IMR-90 (cell line): Measurements from ENCODE around the gene TNFRSF18. TPM values are rescaled to one million over a fixed set of nuclear protein-coding genes. Genes with fewer than 3 reads are reported as not detected.

Experiments used
- ATAC-seq: fragments of 200-7000 bp; cut with Tn5 transposase; 2 replicates; pipeline ENCODE4 v1.9.1; 2020; ENCODE audit warnings: low read depth, mild to moderate bottlenecking, moderate library complexity
- BruUV-seq: library from RNA; stranded (reverse); fragments of 400-500 nt; replicated peaks from 2 replicates; lab custom pipeline; 2021; lab: Mats Ljungman, UMichigan
- CTCF ChIA-PET: fragments of 300-600 bp; formaldehyde crosslinking; extraction: SDS; loops from one replicate; lab custom pipeline; 2021; ENCODE audit warnings: antibody characterized with exemption; lab: Yijun Ruan, JAX
- POLR2A ChIA-PET: fragments of 300-600 bp; sonication (Branson Sonifier 250); formaldehyde crosslinking; loops from one replicate; lab custom pipeline; 2022; ENCODE audit warnings: antibody characterized with exemption; ENCODE audit not compliant: unreplicated experiment; lab: Charles Lee
- DNase-seq: peaks from one replicate; pipeline ENCODE4 v3.0.0; 2013
- H2AFZ ChIP-seq: replicated peaks from 2 replicates; pipeline ENCODE3; 2013; ENCODE audit warnings: low read length, mild to moderate bottlenecking; ENCODE audit not compliant: poor library complexity
- H2AK5ac ChIP-seq: 2 replicates; pipeline ENCODE4 v1.6.1; 2013; ENCODE audit warnings: low read depth, low read length, inconsistent platforms
- H2AK9ac ChIP-seq: replicated peaks from 2 replicates; pipeline ENCODE3; 2013; ENCODE audit warnings: mild to moderate bottlenecking, low read depth, low read length, moderate library complexity; ENCODE audit not compliant: poor library complexity
- H2BK120ac ChIP-seq: 2 replicates; pipeline ENCODE4 v1.6.1; 2013; ENCODE audit warnings: low read depth, low read length, inconsistent platforms
- H2BK15ac ChIP-seq: 3 replicates; pipeline ENCODE4 v1.6.1; 2013; ENCODE audit warnings: low read depth, low read length, inconsistent platforms
- H2BK20ac ChIP-seq: 2 replicates; pipeline ENCODE4 v1.6.1; 2013; ENCODE audit warnings: low read depth, mild to moderate bottlenecking, inconsistent platforms, low read length, moderate library complexity
- H2BK5ac ChIP-seq: 2 replicates; pipeline ENCODE4 v1.6.1; 2013; ENCODE audit warnings: mild to moderate bottlenecking, low read depth, low read length, inconsistent platforms; ENCODE audit not compliant: poor library complexity, severe bottlenecking
- H3K14ac ChIP-seq: replicated peaks from 2 replicates; pipeline ENCODE4 v1.6.1; 2013; ENCODE audit warnings: low read depth, low read length, inconsistent platforms
- H3K18ac ChIP-seq: 2 replicates; pipeline ENCODE4 v1.6.1; 2013; ENCODE audit warnings: low read depth, low read length, control low read depth
- H3K23ac ChIP-seq: 2 replicates; pipeline ENCODE4 v1.6.1; 2013; ENCODE audit warnings: low read depth, low read length, inconsistent platforms
- H3K27ac ChIP-seq: 2 replicates; pipeline ENCODE4 v1.5.1; 2013; ENCODE audit warnings: mild to moderate bottlenecking, control low read depth, low read length; ENCODE audit not compliant: insufficient read depth
- H3K27me3 ChIP-seq: 2 replicates; pipeline ENCODE4 v1.6.1; 2013; ENCODE audit warnings: low read length; ENCODE audit not compliant: control insufficient read depth, insufficient read depth
- H3K36me3 ChIP-seq: 2 replicates; pipeline ENCODE4 v1.6.1; 2013; ENCODE audit warnings: low read length, mixed read lengths; ENCODE audit not compliant: control insufficient read depth, insufficient read depth
- H3K4ac ChIP-seq: 2 replicates; pipeline ENCODE4 v1.6.1; 2013; ENCODE audit warnings: low read depth, low read length, inconsistent platforms
- H3K4me1 ChIP-seq: 2 replicates; pipeline ENCODE4 v1.6.1; 2013; ENCODE audit warnings: low read length, mixed read lengths; ENCODE audit not compliant: control insufficient read depth, insufficient read depth
- H3K4me2 ChIP-seq: 2 replicates; pipeline ENCODE4 v1.6.1; 2013; ENCODE audit warnings: low read depth, mild to moderate bottlenecking, control low read depth, low read length, moderate library complexity
- H3K4me3 ChIP-seq: 2 replicates; pipeline ENCODE4 v1.5.1; 2013; ENCODE audit warnings: low read depth, mild to moderate bottlenecking, control low read depth, low read length, moderate library complexity; ENCODE audit not compliant: insufficient read depth
- H3K56ac ChIP-seq: 2 replicates; pipeline ENCODE4 v1.6.1; 2013; ENCODE audit warnings: low read length, inconsistent platforms; ENCODE audit not compliant: insufficient read depth; ENCODE audit errors: extremely low read depth
- H3K79me1 ChIP-seq, 2 experiments: 2 replicates each; pipeline ENCODE4 v1.6.1; 2013; ENCODE audit warnings: low read length in 2 of 2, inconsistent platforms in 1 of 2, low read depth in 1 of 2
- H3K9ac ChIP-seq: 2 replicates; pipeline ENCODE4 v1.6.1; 2013; ENCODE audit warnings: low read depth, low read length, control low read depth
- H3K9me1 ChIP-seq: 2 replicates; pipeline ENCODE4 v1.6.1; 2013; ENCODE audit warnings: low read length, inconsistent platforms; ENCODE audit not compliant: insufficient read depth
- H3K9me3 ChIP-seq: 2 replicates; pipeline ENCODE4 v1.6.1; 2013; ENCODE audit warnings: low read length; ENCODE audit not compliant: control insufficient read depth, insufficient read depth
- H4K20me1 ChIP-seq: 2 replicates; pipeline ENCODE4 v1.6.1; 2013; ENCODE audit warnings: low read length, inconsistent platforms; ENCODE audit not compliant: insufficient read depth
- H4K5ac ChIP-seq: 2 replicates; pipeline ENCODE4 v1.6.1; 2013; ENCODE audit warnings: mild to moderate bottlenecking, low read depth, low read length, control low read depth
- H4K8ac ChIP-seq, 2 experiments: 2 replicates each; pipeline ENCODE4 v1.6.1; 2013; ENCODE audit warnings: low read depth in 2 of 2, low read length in 2 of 2, control low read depth in 1 of 2, inconsistent platforms in 1 of 2
- H4K91ac ChIP-seq: 2 replicates; pipeline ENCODE4 v1.6.1; 2013; ENCODE audit warnings: low read depth, low read length, inconsistent platforms; ENCODE audit not compliant: insufficient read depth
- BHLHE40 ChIP-seq: fragments of 150-350 bp; IDR thresholded peaks from 2 replicates; pipeline ENCODE4 v1.6.1; 2016; ENCODE audit warnings: mild to moderate bottlenecking, low read depth, low read length
- CEBPB ChIP-seq: IDR thresholded peaks from 2 replicates; pipeline ENCODE4 v1.6.1; 2012; ENCODE audit warnings: low read depth, low read length, improper control_type of control experiment
- CHD1 ChIP-seq: IDR thresholded peaks from 2 replicates; pipeline ENCODE4 v1.6.1; 2012; ENCODE audit warnings: low read depth, low read length, improper control_type of control experiment
- FOS ChIP-seq: fragments of 150-350 bp; IDR thresholded peaks from 2 replicates; pipeline ENCODE4 v1.6.1; 2016; ENCODE audit warnings: low read depth, low read length
- MXI1 ChIP-seq: IDR thresholded peaks from 2 replicates; pipeline ENCODE4 v1.6.1; 2012; ENCODE audit warnings: low read depth, mild to moderate bottlenecking, low read length, moderate library complexity, borderline replicate concordance
- POLR2A ChIP-seq: IDR thresholded peaks from 2 replicates; pipeline ENCODE4 v1.6.1; 2012; ENCODE audit warnings: mild to moderate bottlenecking, low read depth, low read length
- RCOR1 ChIP-seq: IDR thresholded peaks from 2 replicates; pipeline ENCODE4 v1.6.1; 2012; ENCODE audit warnings: mild to moderate bottlenecking, low read length, improper control_type of control experiment; ENCODE audit not compliant: insufficient replicate concordance
- SMC3 ChIP-seq: fragments of 150-350 bp; IDR thresholded peaks from 2 replicates; pipeline ENCODE4 v1.6.1; 2016; ENCODE audit warnings: low read depth, mild to moderate bottlenecking, antibody characterized with exemption, low read length, moderate library complexity
- WGBS, 2 experiments: methylation state at CpG; one replicate each; pipeline versions ENCODE4 v1.1.5 to v1.1.7; 2013; ENCODE audit warnings: missing lambda C conversion rate in 2 of 2; ENCODE audit not compliant: insufficient read length in 1 of 2; ENCODE audit errors: extremely low coverage in 2 of 2; 5-methylcytosine and 5-hydroxymethylcytosine counted together
- dilution Hi-C: fragments of 300-500 bp; cut with HindIII; formaldehyde crosslinking; loops from one replicate; pipeline ENCODE4 v1.14.3; 2018; ENCODE audit warnings: low sequenced_read_pairs; ENCODE audit not compliant: unreplicated experiment
- in situ Hi-C: fragments of 300-500 bp; cut with MboI; formaldehyde crosslinking; loops from 3 replicates; pipeline ENCODE4 v1.14.3; 2019; ENCODE audit warnings: low sequenced_read_pairs, inconsistent platforms, mixed read lengths
- intact Hi-C: fragments of 100-400 bp; cut with micrococcal nuclease; formaldehyde crosslinking; loops from 2 replicates; pipeline ENCODE4 v1.10.0; 2022
- polyA plus RNA-seq, 3 experiments: library from polyadenylated mRNA; depleted of rRNA; stranded (reverse); fragments of >200 nt; gene quantifications; 2 replicates each; pipeline ENCODE4 v1.2.3, GENCODE V29; 2012; ENCODE audit warnings: low replicate concordance in 1 of 3
- total RNA-seq: library from RNA; depleted of rRNA; stranded (reverse); fragments of >200 nt; gene quantifications from 2 replicates; pipeline ENCODE4 v1.2.3, GENCODE V29; 2012
- TF ChIP-seq, protein P1 (sequence below): fragments of 150-350 bp; IDR thresholded peaks from 2 replicates; pipeline ENCODE4 v1.6.1; 2016; ENCODE audit warnings: low read depth, mild to moderate bottlenecking, low read length, moderate library complexity, borderline replicate concordance

TNFRSF18 gene
- total and polyA plus RNA-seq, 2 of the 4 experiments (the other 2 are of a cell fraction), result 0.18 to 1.0 TPM

DNA sequence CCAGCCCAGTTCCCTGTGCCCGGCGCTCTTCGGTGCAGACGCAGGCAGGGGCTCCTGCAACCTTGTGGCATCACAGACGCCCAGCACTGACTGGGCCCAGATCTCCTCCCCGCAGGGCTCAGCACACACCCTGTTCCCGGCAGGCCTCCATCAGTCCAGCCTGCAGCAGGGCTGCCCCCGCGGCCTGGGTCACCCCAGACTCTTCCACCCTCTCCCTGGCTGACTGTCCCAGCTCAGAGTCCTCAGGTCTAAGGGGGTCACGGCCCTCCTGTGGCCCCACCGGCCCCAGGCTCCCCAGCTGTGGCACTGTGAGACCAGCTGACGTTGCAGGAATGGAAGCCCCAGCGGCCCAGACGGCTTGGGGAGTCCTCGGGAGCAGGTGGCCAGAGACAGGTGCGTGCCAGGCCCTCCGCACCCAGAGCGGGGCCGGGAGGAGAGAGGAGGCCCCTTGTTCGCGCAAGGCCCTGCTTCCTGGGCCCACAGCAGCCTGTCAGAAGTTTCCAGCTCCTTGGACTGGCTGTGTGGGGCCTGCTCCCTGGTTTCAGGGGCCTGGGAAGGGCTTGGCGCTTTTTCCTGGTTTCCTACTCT, 29.9 kb upstream of the TNFRSF18 start:
- no peak overlapping the region for H2AK5ac ChIP-seq
- no peak overlapping the region for H3K4me2 ChIP-seq
- intact Hi-C loops, result no loop called here
- dilution Hi-C loops, result no loop called here
- H2BK20ac ChIP-seq, result no peak overlapping the region
- H3K14ac ChIP-seq, result no peak overlapping the region
- H3K9me1 ChIP-seq, result no peaks in the 10 kb centered on the region
- no peak for ATAC-seq
- no peak overlapping the region for H2BK120ac ChIP-seq
- H4K8ac ChIP-seq, result no peak overlapping the region
- H3K4me1 ChIP-seq, result peaks cover 20% of the 10 kb centered on the region
- no peaks in the 10 kb centered on the region; the same call in 1 of the 2 replicates for H4K20me1 ChIP-seq
- 86% methylated on average over 15 of the region's 22 CpGs; no CpG with 5 or more reads in 1 of the 2 experiments for WGBS, 2 experiments
- in situ Hi-C loops, result no loop called here
- no peak overlapping the region for H4K91ac ChIP-seq
- H3K56ac ChIP-seq, result no peak overlapping the region
- no peak overlapping the region for H3K27ac ChIP-seq
- no peak overlapping the region for H3K18ac ChIP-seq
- no peak overlapping the region for H2BK5ac ChIP-seq
- ChIA-PET POLR2A (no interaction called here), CTCF (no interaction called here)
- H2AFZ ChIP-seq, result no peak overlapping the region
- no TSS peak for BruUV-seq
- H4K5ac ChIP-seq, result no peak overlapping the region
- TF ChIP-seq, protein P1, sequence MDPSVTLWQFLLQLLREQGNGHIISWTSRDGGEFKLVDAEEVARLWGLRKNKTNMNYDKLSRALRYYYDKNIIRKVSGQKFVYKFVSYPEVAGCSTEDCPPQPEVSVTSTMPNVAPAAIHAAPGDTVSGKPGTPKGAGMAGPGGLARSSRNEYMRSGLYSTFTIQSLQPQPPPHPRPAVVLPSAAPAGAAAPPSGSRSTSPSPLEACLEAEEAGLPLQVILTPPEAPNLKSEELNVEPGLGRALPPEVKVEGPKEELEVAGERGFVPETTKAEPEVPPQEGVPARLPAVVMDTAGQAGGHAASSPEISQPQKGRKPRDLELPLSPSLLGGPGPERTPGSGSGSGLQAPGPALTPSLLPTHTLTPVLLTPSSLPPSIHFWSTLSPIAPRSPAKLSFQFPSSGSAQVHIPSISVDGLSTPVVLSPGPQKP, result no peak
- TF ChIP-seq RCOR1 (no peak), SMC3 (no peak), CHD1 (no peak), MXI1 (no peak), BHLHE40 (no peak), CEBPB (no peak), POLR2A (no peak), FOS (no peak)
- no peak overlapping the region for H3K4me3 ChIP-seq
- H2AK9ac ChIP-seq, result no peak overlapping the region
- no peak overlapping the region for H3K4ac ChIP-seq
- no peak for DNase-seq
- peaks cover 2% of the 10 kb centered on the region for H3K36me3 ChIP-seq
- H2BK15ac ChIP-seq, result no peak overlapping the region
- H3K9me3 ChIP-seq, result peaks cover 3% of the 10 kb centered on the region
- no peak overlapping the region for H3K9ac ChIP-seq
- no peaks in the 10 kb centered on the region for H3K27me3 ChIP-seq
- no peak overlapping the region for H3K23ac ChIP-seq
- H3K79me1 ChIP-seq, result peaks cover 7 to 38% of the 10 kb centered on the region in 2 experiments; a peak in 3 of 4 replicates
